Neural cell (in vitro differentiated cells): ENCODE data around the gene CD8A. TPM values are rescaled to one million over a fixed set of nuclear protein-coding genes. Genes with fewer than 3 reads are reported as not detected.
A peak's percentile ranks its signal among the peaks of the same experiment; 100 is the strongest.
"Not testable (repeated sequence)": the region's sequence is repeated elsewhere in the genome, so short reads cannot be mapped to it uniquely, and the experiment has no call there.

ENCODE experiments used
- H2AFZ ChIP-seq: fragments of 200-600, 300-800 bp; sonication (generic), shearing (Covaris generic); 2 replicates; pipeline ENCODE4 v1.6.0; 2014; ENCODE audit warnings: low read depth, mild to moderate bottlenecking, antibody characterized with exemption, low read length, moderate library complexity
- H3F3A ChIP-seq: fragments of 200-600 bp; shearing (Covaris generic); 2 replicates; pipeline ENCODE4 v1.6.1; 2016; ENCODE audit warnings: mild to moderate bottlenecking, moderate library complexity, mixed read lengths, antibody characterized with exemption, low read length; ENCODE audit not compliant: insufficient read depth, poor library complexity, severe bottlenecking
- H3K27ac ChIP-seq: fragments of 200-600, 300-800 bp; sonication (generic), shearing (Covaris generic); 2 replicates; pipeline ENCODE4 v1.5.1; 2014; ENCODE audit warnings: mild to moderate bottlenecking, low read length, moderate library complexity
- H3K27me3 ChIP-seq: fragments of 300-800, 200-600 bp; sonication (generic), shearing (Covaris generic); 2 replicates; pipeline ENCODE4 v1.6.0; 2014; ENCODE audit warnings: mild to moderate bottlenecking, low read depth, low read length, moderate library complexity; ENCODE audit not compliant: insufficient read depth
- H3K36me3 ChIP-seq: fragments of 300-800, 200-600 bp; sonication (generic), shearing (Covaris generic); 2 replicates; pipeline ENCODE4 v1.5.1; 2014; ENCODE audit warnings: mild to moderate bottlenecking, antibody characterized with exemption, low read length, moderate library complexity; ENCODE audit not compliant: insufficient read depth
- H3K4me2 ChIP-seq: fragments of 300-800, 200-600 bp; sonication (generic), shearing (Covaris generic); 2 replicates; pipeline ENCODE4 v1.6.0; 2014; ENCODE audit warnings: mild to moderate bottlenecking, low read length
- H3K4me3 ChIP-seq: fragments of 300-800, 200-600 bp; sonication (generic), shearing (Covaris generic); 2 replicates; pipeline ENCODE4 v1.5.1; 2014; ENCODE audit warnings: mild to moderate bottlenecking, low read length, moderate library complexity
- H3K79me2 ChIP-seq: fragments of 200-600 bp; shearing (Covaris generic); replicated peaks from 2 replicates; pipeline ENCODE4 v1.6.0; 2014; ENCODE audit warnings: mild to moderate bottlenecking, low read length, moderate library complexity; ENCODE audit not compliant: insufficient read depth
- H3K9ac ChIP-seq: fragments of 300-800, 200-600 bp; sonication (generic), shearing (Covaris generic); 2 replicates; pipeline ENCODE4 v1.6.1; 2016; ENCODE audit warnings: mild to moderate bottlenecking, low read length, mixed read lengths
- H3K9me2 ChIP-seq: fragments of 200-600 bp; shearing (Covaris generic); 2 replicates; pipeline ENCODE4 v1.6.1; 2016; ENCODE audit warnings: mild to moderate bottlenecking, low read length, mixed read lengths; ENCODE audit not compliant: insufficient read depth
- H3K9me3 ChIP-seq: fragments of 200-600, 300-800 bp; sonication (generic), shearing (Covaris generic); 2 replicates; pipeline ENCODE4 v1.6.1; 2016; ENCODE audit warnings: mild to moderate bottlenecking, mixed run types, low read length, moderate library complexity, mixed read lengths
- H4K20me1 ChIP-seq: fragments of 200-600 bp; shearing (Covaris generic); 2 replicates; pipeline ENCODE4 v1.6.1; 2016; ENCODE audit warnings: mild to moderate bottlenecking, mixed run types; ENCODE audit not compliant: insufficient read depth
- EZH2 ChIP-seq: fragments of 200-600, 300-800 bp; shearing (Covaris generic), sonication (generic); IDR thresholded peaks from 2 replicates; pipeline ENCODE4 v1.6.1; 2014; ENCODE audit warnings: antibody characterized with exemption, low read length, borderline replicate concordance, mild to moderate bottlenecking; ENCODE audit not compliant: insufficient read depth, poor library complexity, severe bottlenecking
- MXI1 ChIP-seq: fragments of 450-650 bp; conservative IDR thresholded peaks from 2 replicates; pipeline ENCODE4 v1.6.1; 2014; ENCODE audit warnings: antibody characterized with exemption, mild to moderate bottlenecking; ENCODE audit not compliant: poor library complexity, severe bottlenecking
- RAD21 ChIP-seq: fragments of 450-650 bp; conservative IDR thresholded peaks from 2 replicates; pipeline ENCODE4 v1.6.1; 2014; ENCODE audit warnings: antibody characterized with exemption, mild to moderate bottlenecking, moderate library complexity
- polyA minus RNA-seq: library from RNA; depleted of rRNA, polyadenylated mRNA; stranded (reverse); fragments of >200 nt; gene quantifications from 2 replicates; pipeline ENCODE4 v1.2.3, GENCODE V29; 2014
- polyA plus RNA-seq: library from polyadenylated mRNA; depleted of rRNA; stranded (reverse); fragments of >200 nt; gene quantifications from 2 replicates; pipeline ENCODE4 v1.2.3, GENCODE V29; 2014
- TF ChIP-seq, protein P1 (sequence below): fragments of 450-650 bp; IDR thresholded peaks from 2 replicates; pipeline ENCODE4 v1.5.1; 2014; ENCODE audit warnings: antibody characterized with exemption, mild to moderate bottlenecking, moderate library complexity; ENCODE audit not compliant: poor library complexity, severe bottlenecking

Gene CD8A
- polyA plus RNA-seq (1.5 and 2.2 TPM in 2 replicates), polyA minus RNA-seq (0.93 and 1.2 TPM in 2 replicates)

DNA sequence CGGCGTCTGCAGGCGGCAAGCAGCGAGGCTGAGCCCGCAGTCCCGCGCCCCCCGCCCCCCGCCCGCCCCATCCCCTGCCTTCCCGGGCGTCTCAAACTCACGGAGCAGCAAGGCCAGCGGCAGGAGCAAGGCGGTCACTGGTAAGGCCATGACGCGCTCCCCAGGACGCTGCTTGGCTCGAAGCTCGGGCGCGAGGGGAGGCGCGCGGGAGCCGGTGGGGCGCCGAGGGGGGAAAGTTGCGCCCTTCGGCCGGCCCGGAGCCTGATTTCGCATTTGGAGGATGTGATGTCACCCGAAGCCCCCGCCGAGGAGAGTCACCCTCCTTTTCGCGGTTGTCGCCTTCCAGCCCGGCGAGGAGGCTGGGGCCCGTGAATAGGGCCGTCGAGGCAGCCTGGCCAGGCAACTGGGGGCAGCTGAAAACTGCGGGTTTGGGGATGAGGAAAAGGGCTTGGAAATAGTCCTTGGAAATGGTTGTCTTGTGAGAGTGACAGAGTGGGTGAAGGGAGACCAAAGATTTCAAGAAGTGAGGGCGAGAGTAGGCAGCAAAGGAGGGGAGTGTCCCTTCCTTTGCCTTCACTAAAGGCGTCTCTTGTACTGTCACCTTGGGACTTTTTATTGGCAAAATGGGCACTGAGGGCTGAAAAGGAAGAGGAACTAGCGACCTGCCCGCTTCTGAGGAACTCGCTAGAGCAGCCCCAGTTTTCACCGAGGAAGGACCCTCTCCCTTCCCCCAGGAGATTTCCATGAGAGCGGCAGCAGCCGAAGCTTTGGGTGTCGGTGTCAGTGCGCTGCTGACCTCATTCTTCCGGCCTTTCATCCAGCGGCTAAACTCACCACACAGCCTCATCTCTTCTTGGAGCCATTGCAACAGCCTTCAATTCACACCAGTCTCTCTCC, at the start of gene CD8A:
Gene CD8A, minus strand, starts transcription at position 238 of the 897 bp plus-strand sequence. Its CDS starts 88 bp downstream, at position 150.
- Histone ChIP-seq H3K9me3 (no peaks in the 10 kb centered on the region), H3K36me3 (no peaks in the 10 kb centered on the region), H3K79me2 (no peaks in the 10 kb centered on the region), H3K27me3 (peaks cover 58% of the 10 kb centered on the region), H3K9me2 (no peaks in the 10 kb centered on the region), H3K9ac (no peak within 1 kb of the TSS), H3K4me2 (no peak within 1 kb of the TSS), H4K20me1 (no peaks in the 10 kb centered on the region), H3K4me3 (peak within 1 kb of the TSS; percentile 48), H3F3A (no peaks in the 10 kb centered on the region), H3K27ac (no peak within 1 kb of the TSS), H2AFZ (no peak within 1 kb of the TSS)
- no peak for TF ChIP-seq RAD21
- TF ChIP-seq MXI1, result no peak
- peak; percentile 64 for TF ChIP-seq EZH2
- TF ChIP-seq, protein P1, sequence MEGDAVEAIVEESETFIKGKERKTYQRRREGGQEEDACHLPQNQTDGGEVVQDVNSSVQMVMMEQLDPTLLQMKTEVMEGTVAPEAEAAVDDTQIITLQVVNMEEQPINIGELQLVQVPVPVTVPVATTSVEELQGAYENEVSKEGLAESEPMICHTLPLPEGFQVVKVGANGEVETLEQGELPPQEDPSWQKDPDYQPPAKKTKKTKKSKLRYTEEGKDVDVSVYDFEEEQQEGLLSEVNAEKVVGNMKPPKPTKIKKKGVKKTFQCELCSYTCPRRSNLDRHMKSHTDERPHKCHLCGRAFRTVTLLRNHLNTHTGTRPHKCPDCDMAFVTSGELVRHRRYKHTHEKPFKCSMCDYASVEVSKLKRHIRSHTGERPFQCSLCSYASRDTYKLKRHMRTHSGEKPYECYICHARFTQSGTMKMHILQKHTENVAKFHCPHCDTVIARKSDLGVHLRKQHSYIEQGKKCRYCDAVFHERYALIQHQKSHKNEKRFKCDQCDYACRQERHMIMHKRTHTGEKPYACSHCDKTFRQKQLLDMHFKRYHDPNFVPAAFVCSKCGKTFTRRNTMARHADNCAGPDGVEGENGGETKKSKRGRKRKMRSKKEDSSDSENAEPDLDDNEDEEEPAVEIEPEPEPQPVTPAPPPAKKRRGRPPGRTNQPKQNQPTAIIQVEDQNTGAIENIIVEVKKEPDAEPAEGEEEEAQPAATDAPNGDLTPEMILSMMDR, result no peak

DNA sequence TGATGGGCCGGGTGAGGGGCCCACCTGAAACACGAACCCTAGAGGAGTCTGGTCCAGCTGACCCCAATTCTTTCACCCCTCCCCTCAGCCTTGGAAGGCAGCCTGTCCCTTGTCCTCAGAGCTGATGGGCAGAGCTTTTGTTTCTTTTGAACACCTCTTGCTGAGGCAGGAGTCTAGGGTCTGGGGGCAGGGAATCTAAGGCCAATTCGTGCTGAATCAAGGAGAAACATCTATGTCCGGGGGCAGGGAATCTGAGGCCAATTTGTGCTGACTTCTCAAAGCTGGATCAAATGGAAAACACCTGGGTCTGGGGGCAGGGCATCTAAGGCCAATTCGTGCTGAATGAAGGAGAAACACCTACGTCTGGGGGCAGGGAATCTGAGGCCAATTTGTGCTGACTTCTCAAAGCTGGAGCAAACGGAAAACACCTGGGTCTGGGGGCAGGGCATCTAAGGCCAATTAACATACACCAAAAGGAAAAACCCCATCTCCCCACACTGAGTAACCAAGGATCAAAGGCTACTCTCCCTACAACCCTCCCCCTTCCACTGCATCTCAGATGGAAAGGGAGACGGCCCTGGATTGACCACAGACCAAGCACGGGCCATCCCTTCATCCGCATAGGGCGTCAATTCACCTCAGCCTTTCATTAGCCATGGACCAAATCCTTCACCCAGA, 49.3 kb upstream of the CD8A start:
- not testable (repeated sequence) for H3F3A ChIP-seq, H3K9ac ChIP-seq, H3K79me2 ChIP-seq, H2AFZ ChIP-seq, H4K20me1 ChIP-seq, H3K27me3 ChIP-seq, H3K9me2 ChIP-seq, H3K4me3 ChIP-seq, H3K9me3 ChIP-seq, H3K27ac ChIP-seq, H3K4me2 ChIP-seq, H3K36me3 ChIP-seq

DNA sequence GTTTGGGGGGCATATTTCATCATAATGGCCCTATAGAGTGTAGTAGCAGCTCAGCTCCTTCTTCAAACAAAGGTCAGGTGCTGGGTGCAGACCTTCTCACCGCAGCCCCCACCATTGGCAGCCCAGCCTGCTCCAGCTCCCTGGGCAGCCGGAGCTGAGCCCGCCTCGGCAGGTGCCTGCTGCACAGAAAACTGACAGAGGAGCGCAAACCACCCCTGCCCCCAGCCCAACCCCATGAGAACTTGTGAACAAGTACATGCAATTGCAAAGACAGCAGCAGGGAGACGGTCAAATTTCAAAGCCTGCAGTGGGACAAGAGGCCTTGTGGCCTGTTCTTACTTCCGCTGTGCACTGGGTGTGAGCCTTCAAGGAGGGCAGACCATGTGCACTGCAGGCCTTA, 48.7 kb upstream of the CD8A start:
- H3K9me3 ChIP-seq, H3K27me3 ChIP-seq, H3K4me3 ChIP-seq, H3K27ac ChIP-seq, H3F3A ChIP-seq, H3K79me2 ChIP-seq, H3K4me2 ChIP-seq, H2AFZ ChIP-seq, H4K20me1 ChIP-seq, H3K9me2 ChIP-seq, H3K9ac ChIP-seq, H3K36me3 ChIP-seq: not testable (repeated sequence)

DNA sequence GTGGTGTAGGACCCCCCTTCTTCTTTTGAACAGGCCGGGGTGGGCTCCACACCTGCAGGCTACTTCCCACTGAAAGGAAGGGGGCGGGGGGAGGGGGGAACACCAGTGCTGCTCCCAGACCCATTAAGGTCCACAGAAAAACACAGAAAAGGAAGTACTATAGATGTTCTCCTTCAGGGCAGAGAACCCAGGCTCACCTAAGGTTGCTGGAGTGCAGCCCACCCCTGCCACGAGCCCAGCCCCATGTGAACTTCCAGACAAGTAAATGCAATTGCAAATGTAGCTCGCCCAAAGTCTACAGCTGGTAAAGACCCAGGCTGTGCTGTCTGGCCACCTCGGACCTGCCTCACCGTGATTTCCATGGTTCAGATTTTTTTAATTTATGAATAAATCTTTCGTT, 47.0 kb upstream of the CD8A start:
- not testable (repeated sequence) for H3K79me2 ChIP-seq, H3K9ac ChIP-seq, H3K27me3 ChIP-seq, H3K27ac ChIP-seq, H3K9me2 ChIP-seq, H2AFZ ChIP-seq, H3K4me3 ChIP-seq, H3K36me3 ChIP-seq, H3K4me2 ChIP-seq, H4K20me1 ChIP-seq, H3K9me3 ChIP-seq, H3F3A ChIP-seq

DNA sequence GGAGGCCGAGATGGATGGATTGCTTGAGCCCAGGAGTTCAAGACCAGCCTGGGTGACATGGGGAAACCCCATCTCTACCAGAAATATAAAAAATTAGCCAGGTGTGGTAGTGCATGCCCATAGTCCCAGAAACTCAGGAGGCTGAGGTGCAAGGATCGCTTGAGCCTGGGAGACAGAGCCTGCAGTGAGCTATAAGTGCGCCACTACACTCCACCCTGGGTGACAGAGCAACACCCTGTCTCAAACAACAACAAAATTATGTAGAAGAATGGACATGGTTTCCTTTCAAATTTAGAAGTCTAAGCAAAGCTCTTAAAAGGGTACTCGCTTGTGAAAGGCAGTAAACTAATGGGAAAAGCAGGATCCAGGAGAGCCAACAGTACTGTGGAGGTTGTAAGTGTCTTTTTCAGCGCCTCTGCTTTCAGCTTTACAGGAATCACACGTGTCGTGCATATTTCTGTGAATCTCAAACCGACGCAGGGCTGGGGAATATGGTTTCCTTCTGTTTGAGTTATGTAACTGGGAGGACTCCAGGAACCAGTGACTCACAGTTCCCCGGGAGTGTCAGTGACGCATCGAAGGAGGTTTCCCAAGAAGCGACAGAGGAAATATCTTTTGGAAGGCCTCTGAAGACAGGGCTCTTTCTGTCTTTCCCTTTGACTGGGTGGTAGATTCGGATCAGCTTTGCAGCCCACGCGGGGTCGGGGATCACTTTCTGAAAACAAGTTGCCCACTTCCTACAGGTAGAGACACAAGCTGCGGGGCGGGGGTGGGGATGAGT, 46.4 kb upstream of the CD8A start:
- not testable (repeated sequence) for H3K27me3 ChIP-seq, H4K20me1 ChIP-seq, H3F3A ChIP-seq, H3K4me3 ChIP-seq, H3K4me2 ChIP-seq, H3K9me2 ChIP-seq, H3K27ac ChIP-seq, H3K79me2 ChIP-seq, H3K9me3 ChIP-seq, H3K9ac ChIP-seq, H3K36me3 ChIP-seq, H2AFZ ChIP-seq

DNA sequence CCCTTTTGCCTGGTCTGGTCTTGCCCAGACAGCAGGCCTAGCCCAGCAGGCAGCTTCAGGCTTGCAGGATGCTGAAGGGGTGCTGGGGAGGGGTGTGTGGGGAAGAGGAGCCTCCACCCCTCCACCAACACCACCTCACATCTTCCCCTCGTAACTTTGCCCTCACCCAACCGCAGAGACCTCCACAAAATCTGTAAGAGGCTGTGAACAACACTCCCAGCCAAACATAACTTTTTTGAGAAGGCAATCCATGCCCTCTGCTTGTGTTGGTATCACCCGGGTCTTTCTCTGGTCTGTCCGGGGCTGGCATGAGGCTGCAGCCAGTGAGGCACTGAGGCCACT, 44.8 kb upstream of the CD8A start:
- not testable (repeated sequence) for H3K27me3 ChIP-seq, H3K27ac ChIP-seq, H2AFZ ChIP-seq, H3K4me2 ChIP-seq, H3K9me3 ChIP-seq, H3K9me2 ChIP-seq, H4K20me1 ChIP-seq, H3K36me3 ChIP-seq, H3K79me2 ChIP-seq, H3F3A ChIP-seq, H3K4me3 ChIP-seq, H3K9ac ChIP-seq
